ENCODE results near the gene HS6ST3. TPM values are rescaled to one million over a fixed set of nuclear protein-coding genes. Genes with fewer than 3 reads are reported as not detected.
"Not testable (repeated sequence)": the region's sequence is repeated elsewhere in the genome, so short reads cannot be mapped to it uniquely, and the experiment has no call there.

Gene HS6ST3
- 0.06 TPM for total RNA-seq
- long read RNA-seq = 0 reads

GRCh38 chr13:96089749-96090239 lies at the start of gene HS6ST3:
HS6ST3 (plus strand) TSS chr13:96090107.
- no peak for DNase-seq (ENCODE audit: low spot score)

GRCh38 chr13:96041326-96042110 lies 48.4 kb upstream of the HS6ST3 start:
- no peak for DNase-seq (ENCODE audit: low spot score)

- no peak for DNase-seq (ENCODE audit: low spot score)
These were observed 45.7 kb upstream of the HS6ST3 start for GRCh38 chr13:96044238-96044637.

GRCh38 chr13:96046449-96047126 lies 43.3 kb upstream of the HS6ST3 start:
- not testable (repeated sequence) for DNase-seq (ENCODE audit: low spot score)

- not testable (repeated sequence) for DNase-seq (ENCODE audit: low spot score)
These were observed 39.0 kb upstream of the HS6ST3 start for GRCh38 chr13:96050955-96051354.

- DNase-seq (ENCODE audit: low spot score) = not testable (repeated sequence)
These were observed 38.4 kb upstream of the HS6ST3 start for GRCh38 chr13:96051491-96051890.

- not testable (repeated sequence) for DNase-seq (ENCODE audit: low spot score)
These were observed 38.0 kb upstream of the HS6ST3 start for GRCh38 chr13:96051946-96052345.

GRCh38 chr13:96052656-96053002 lies 37.3 kb upstream of the HS6ST3 start:
- no peak for DNase-seq (ENCODE audit: low spot score)

GRCh38 chr13:96053003-96053703 lies 36.8 kb upstream of the HS6ST3 start, which contains the start of gene UGGT2:
UGGT2 (minus strand) TSS chr13:96053401; CDS start chr13:96053312, 89 bp downstream.
- DNase-seq (ENCODE audit: low spot score) = peak; percentile 98

- no peak for DNase-seq (ENCODE audit: low spot score)
These were observed 24.1 kb upstream of the HS6ST3 start for GRCh38 chr13:96065849-96066248.

GRCh38 chr13:96068729-96069128 lies 21.2 kb upstream of the HS6ST3 start:
- no peak for DNase-seq (ENCODE audit: low spot score)

GRCh38 chr13:96071504-96071903 lies 18.4 kb upstream of the HS6ST3 start:
- DNase-seq (ENCODE audit: low spot score) = no peak

- DNase-seq (ENCODE audit: low spot score) = no peak
These were observed 17.5 kb upstream of the HS6ST3 start for GRCh38 chr13:96072392-96072791.

GRCh38 chr13:96075953-96076543 lies 13.9 kb upstream of the HS6ST3 start:
- DNase-seq (ENCODE audit: low spot score) = no peak

GRCh38 chr13:96080676-96081075 lies 9.2 kb upstream of the HS6ST3 start:
- no peak for DNase-seq (ENCODE audit: low spot score)

GRCh38 chr13:96081888-96082287 lies 8.0 kb upstream of the HS6ST3 start:
- DNase-seq (ENCODE audit: low spot score) = no peak

- no peak for DNase-seq (ENCODE audit: low spot score)
These were observed 7.3 kb upstream of the HS6ST3 start for GRCh38 chr13:96082640-96083039.

- no peak for DNase-seq (ENCODE audit: low spot score)
These were observed 3.2 kb upstream of the HS6ST3 start for GRCh38 chr13:96086736-96087135.

- no peak for DNase-seq (ENCODE audit: low spot score)
These were observed 768 bp upstream of the HS6ST3 start for GRCh38 chr13:96089139-96089538.

GRCh38 chr13:96090240-96091101 lies 564 bp downstream of the HS6ST3 start:
- DNase-seq (ENCODE audit: low spot score) = no peak

Measured in mesenteric fat pad (tissue), 1 donor.